ENCODE data around the gene EHMT1. TPM values are rescaled to one million over a fixed set of nuclear protein-coding genes. Genes with fewer than 3 reads are reported as not detected.
A peak's percentile ranks its signal among the peaks of the same experiment; 100 is the strongest.

EHMT1 gene
- total and polyA plus RNA-seq, 2 experiments from 2014 or later: 162 to 177 TPM

- Mint-ChIP-seq H3K4me1 (peaks cover 75% of the 10 kb centered on the region), H3K27me3 (ENCODE audit: insufficient read depth, low read depth, poor library complexity) (peaks cover 12% of the 10 kb centered on the region), H3K27ac (peak overlapping the region; percentile 97), H3K36me3 (ENCODE audit: low read depth) (peaks cover 31% of the 10 kb centered on the region), H3K4me3 (peak overlapping the region; percentile 42; the same call in 1 of the 3 replicates), H3K9me3 (no peaks in the 10 kb centered on the region)
- no peaks in the 10 kb centered on the region for H3K9me2 ChIP-seq (ENCODE audit: insufficient read depth)
- H2AFZ ChIP-seq: no peak overlapping the region
- H3K4me3 ChIP-seq: peak overlapping the region; percentile 29; the same call in 1 of the 2 replicates
- TF ChIP-seq CREB1 (CRISPR knock-in tag; IDR thresholded peaks at IDR 0.05; ENCODE audit: low read depth) (no peak), EZH2phosphoT487 (IDR thresholded peaks at IDR 0.05; ENCODE audit: unreplicated experiment) (no peak), ZNF462 (CRISPR knock-in tag; IDR thresholded peaks at IDR 0.05) (no peak), REST (IDR thresholded peaks at IDR 0.05; ENCODE audit: unreplicated experiment) (no peak), ZNF331 (CRISPR knock-in tag; IDR thresholded peaks at IDR 0.05; ENCODE audit: low read depth) (no peak), NANOG (IDR thresholded peaks at IDR 0.05; ENCODE audit: borderline replicate concordance) (no peak), STAT1 (IDR thresholded peaks at IDR 0.05; ENCODE audit: unreplicated experiment) (no peak), ZNF114 (CRISPR knock-in tag; IDR thresholded peaks at IDR 0.05) (no peak)
- H3K36me3 ChIP-seq (ENCODE audit: insufficient read depth): no peaks in the 10 kb centered on the region
- H3K27ac ChIP-seq (ENCODE audit: low read depth): peak overlapping the region; percentile 95
- peaks cover 90% of the 10 kb centered on the region for H3K79me2 ChIP-seq (replicated peaks; ENCODE audit: insufficient read depth)
- H3K4me1 ChIP-seq (ENCODE audit: insufficient read depth): peaks cover 64% of the 10 kb centered on the region
- DNase-seq (ENCODE audit: low spot score): peak; percentile 82
- peak; percentile 63 for ATAC-seq
- no peaks in the 10 kb centered on the region for H4K20me1 ChIP-seq (replicated peaks; ENCODE audit: insufficient read depth)
- H3F3A ChIP-seq (replicated peaks; ENCODE audit: low read depth): peaks cover 11% of the 10 kb centered on the region
- H3K4me2 ChIP-seq: peak overlapping the region; percentile 69
- H3K27me3 ChIP-seq (ENCODE audit: insufficient read depth): no peaks in the 10 kb centered on the region
Measured at GRCh38 chr9:137665697-137666512, 47.1 kb downstream of the EHMT1 start.
